HepG2 (cell line): ENCODE data around the gene UTS2R.
A peak's percentile ranks its signal among the peaks of the same experiment; 100 is the strongest.

Experiments
- CHCHD3 ChIP-seq: sonication (generic); formaldehyde crosslinking; IDR thresholded peaks from 2 replicates; pipeline ENCODE4 v1.8.0; 2022; ENCODE audit warnings: mild to moderate bottlenecking, missing genetic modification reagents, moderate library complexity
- NFYC ChIP-seq: IDR thresholded peaks from 2 replicates; pipeline ENCODE4 v1.6.1; 2016; ENCODE audit warnings: missing genetic modification reagents, missing compliant biosample characterization
- POLR2A ChIP-seq, 2 experiments: IDR thresholded peaks; 2 replicates each; pipeline ENCODE4 v1.6.1; 2011; ENCODE audit warnings: low read depth in 2 of 2, low read length in 2 of 2, mild to moderate bottlenecking in 1 of 2, moderate library complexity in 1 of 2; ENCODE audit not compliant: insufficient read depth in 1 of 2
- SYNCRIP ChIP-seq: fragments of 200-400 bp; formaldehyde crosslinking; IDR thresholded peaks from 2 replicates; pipeline ENCODE4 v1.6.1; 2018; ENCODE audit warnings: mild to moderate bottlenecking, low read depth, low read length; ENCODE audit not compliant: insufficient read depth
- ZFX ChIP-seq: sonication (generic); formaldehyde crosslinking; IDR thresholded peaks from 2 replicates; pipeline ENCODE4 v1.4.0; 2020; ENCODE audit warnings: mild to moderate bottlenecking, low read depth, missing genetic modification reagents, moderate library complexity
- ZNF224 ChIP-seq: sonication (generic); formaldehyde crosslinking; IDR thresholded peaks from 2 replicates; pipeline ENCODE4 v1.5.0; 2020; ENCODE audit warnings: mild to moderate bottlenecking, missing genetic modification reagents
- ZNF331 ChIP-seq: sonication (generic); formaldehyde crosslinking; IDR thresholded peaks from 2 replicates; pipeline ENCODE4 v1.4.0; 2020; ENCODE audit warnings: missing genetic modification reagents
- TF ChIP-seq, protein P1 (sequence below): sonication (generic); formaldehyde crosslinking; IDR thresholded peaks from 2 replicates; pipeline ENCODE4 v1.5.0; 2020; ENCODE audit warnings: mild to moderate bottlenecking, missing genetic modification reagents, moderate library complexity

DNA sequence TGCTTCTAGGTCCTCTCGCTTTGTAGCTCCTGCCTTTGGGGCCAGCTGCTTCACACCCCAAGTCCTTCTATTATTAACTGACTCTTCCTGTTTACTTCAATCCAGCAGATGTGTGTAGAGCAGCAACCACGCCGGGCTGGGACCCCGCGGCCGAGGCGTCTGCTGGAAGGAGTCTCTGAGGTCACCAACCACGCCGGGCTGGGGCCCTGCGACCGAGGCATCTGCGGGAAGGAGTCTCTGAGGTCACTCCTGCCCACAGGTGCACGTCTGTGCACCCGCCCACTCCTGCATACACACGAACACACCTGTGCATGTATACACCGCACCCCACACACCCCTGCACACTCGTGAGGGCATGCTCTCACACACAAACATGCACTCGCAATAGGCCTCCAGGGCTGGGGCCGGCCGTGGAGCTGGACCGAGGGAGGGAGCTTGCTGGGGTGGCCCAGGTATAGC is 20.3 kb upstream of the UTS2R start:
- TF ChIP-seq ZFX = no peak
- TF ChIP-seq, protein P1, sequence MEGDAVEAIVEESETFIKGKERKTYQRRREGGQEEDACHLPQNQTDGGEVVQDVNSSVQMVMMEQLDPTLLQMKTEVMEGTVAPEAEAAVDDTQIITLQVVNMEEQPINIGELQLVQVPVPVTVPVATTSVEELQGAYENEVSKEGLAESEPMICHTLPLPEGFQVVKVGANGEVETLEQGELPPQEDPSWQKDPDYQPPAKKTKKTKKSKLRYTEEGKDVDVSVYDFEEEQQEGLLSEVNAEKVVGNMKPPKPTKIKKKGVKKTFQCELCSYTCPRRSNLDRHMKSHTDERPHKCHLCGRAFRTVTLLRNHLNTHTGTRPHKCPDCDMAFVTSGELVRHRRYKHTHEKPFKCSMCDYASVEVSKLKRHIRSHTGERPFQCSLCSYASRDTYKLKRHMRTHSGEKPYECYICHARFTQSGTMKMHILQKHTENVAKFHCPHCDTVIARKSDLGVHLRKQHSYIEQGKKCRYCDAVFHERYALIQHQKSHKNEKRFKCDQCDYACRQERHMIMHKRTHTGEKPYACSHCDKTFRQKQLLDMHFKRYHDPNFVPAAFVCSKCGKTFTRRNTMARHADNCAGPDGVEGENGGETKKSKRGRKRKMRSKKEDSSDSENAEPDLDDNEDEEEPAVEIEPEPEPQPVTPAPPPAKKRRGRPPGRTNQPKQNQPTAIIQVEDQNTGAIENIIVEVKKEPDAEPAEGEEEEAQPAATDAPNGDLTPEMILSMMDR (CRISPR knock-in tag) = no peak
- TF ChIP-seq ZNF331 (CRISPR knock-in tag) = no peak
- no peak for TF ChIP-seq CHCHD3 (CRISPR knock-in tag)
- no peak for TF ChIP-seq ZNF224 (CRISPR knock-in tag)
- no peak for TF ChIP-seq POLR2A (IDR thresholded peaks at IDR 0.05; ENCODE audit: insufficient read depth in 1 of 2, low read depth in 2 of 2, low read length in 2 of 2)
- 0 out of 2 replicates have a peak, but pooled peaks have one; percentile 6 for TF ChIP-seq NFYC (CRISPR knock-in tag)
- TF ChIP-seq SYNCRIP = no peak
